Upper lobe of right lung (tissue), 1 donor: ENCODE results near the gene SMIM23. TPM values are rescaled to one million over a fixed set of nuclear protein-coding genes. Genes with fewer than 3 reads are reported as not detected.

Experiments
- ATAC-seq: fragments of 200-7000 bp; cut with Tn5 transposase; one replicate; pipeline ENCODE4 v1.9.1; 2020; ENCODE audit warnings: mild to moderate bottlenecking, moderate library complexity
- DNase-seq: peaks from one replicate; pipeline ENCODE4 v3.0.0-alpha.2; 2020
- H3K27ac ChIP-seq: fragments of 200-600 bp; one replicate; pipeline ENCODE4 v1.8.0; 2022
- H3K27me3 ChIP-seq: fragments of 200-600 bp; one replicate; pipeline ENCODE4 v1.8.0; 2022; ENCODE audit warnings: mild to moderate bottlenecking
- H3K36me3 ChIP-seq: fragments of 200-600 bp; one replicate; pipeline ENCODE4 v1.8.0; 2022
- H3K4me1 ChIP-seq: fragments of 200-600 bp; one replicate; pipeline ENCODE4 v1.8.0; 2022
- H3K4me3 ChIP-seq: fragments of 200-600 bp; one replicate; pipeline ENCODE4 v1.8.0; 2022; ENCODE audit warnings: mild to moderate bottlenecking
- H3K9me3 ChIP-seq: fragments of 200-600 bp; one replicate; pipeline ENCODE4 v1.8.0; 2022
- CTCF ChIP-seq: fragments of 200-600 bp; IDR thresholded peaks from one replicate; pipeline ENCODE4 v1.8.0; 2022; ENCODE audit warnings: antibody characterized with exemption
- intact Hi-C: fragments of 100-400 bp; cut with DNase I; formaldehyde crosslinking; loops from one replicate; pipeline ENCODE4 v1.11.0; 2022
- total RNA-seq: library from RNA; stranded (reverse); fragmentation: NEBNext Ultra II Directional; extraction: Animal tissue kit (Norgen Biotek cat#: 25700); gene quantifications from one replicate; pipeline ENCODE4 v1.2.1, GENCODE V29; 2021
- donor health status: DM: no; HTN: yes; CAD: no; lungs with severe emphysema.

The SMIM23 gene
- total RNA-seq, 1 donor from 2014 or later, result not detected

GRCh38 chr5:171749365-171749764, 36.3 kb upstream of the SMIM23 start:
- no peak for DNase-seq
- Histone ChIP-seq H3K36me3 (no peaks in the 10 kb centered on the region), H3K27ac (no peak overlapping the region), H3K4me1 (no peaks in the 10 kb centered on the region), H3K4me3 (no peak overlapping the region), H3K27me3 (no peaks in the 10 kb centered on the region), H3K9me3 (no peaks in the 10 kb centered on the region)
- intact Hi-C loops, result no loop called here
- no peak for TF ChIP-seq CTCF
- no peak for ATAC-seq

GRCh38 chr5:171750311-171750788, 35.3 kb upstream of the SMIM23 start:
- Histone ChIP-seq H3K4me3 (no peak overlapping the region), H3K27me3 (no peaks in the 10 kb centered on the region), H3K9me3 (no peaks in the 10 kb centered on the region), H3K27ac (no peak overlapping the region), H3K4me1 (no peaks in the 10 kb centered on the region), H3K36me3 (no peaks in the 10 kb centered on the region)
- DNase-seq, result no peak
- intact Hi-C loops, result no loop called here
- TF ChIP-seq CTCF, result no peak
- peak; percentile 50 for ATAC-seq

- no peaks in the 10 kb centered on the region for H3K27me3 ChIP-seq
- no peak overlapping the region for H3K27ac ChIP-seq
- no peaks in the 10 kb centered on the region for H3K36me3 ChIP-seq
- DNase-seq, result no peak
- no peak overlapping the region for H3K4me3 ChIP-seq
- no peak for TF ChIP-seq CTCF
- intact Hi-C loops, result no loop called here
- H3K9me3 ChIP-seq, result no peaks in the 10 kb centered on the region
- peak; percentile 72 for ATAC-seq
- no peaks in the 10 kb centered on the region for H3K4me1 ChIP-seq
Measured at GRCh38 chr5:171755354-171755821, 30.2 kb upstream of the SMIM23 start.

GRCh38 chr5:171757853-171758535, 27.6 kb upstream of the SMIM23 start:
- Histone ChIP-seq H3K27me3 (no peaks in the 10 kb centered on the region), H3K27ac (no peak overlapping the region), H3K4me1 (no peaks in the 10 kb centered on the region), H3K9me3 (no peaks in the 10 kb centered on the region), H3K36me3 (no peaks in the 10 kb centered on the region), H3K4me3 (no peak overlapping the region)
- no peak for DNase-seq
- no peak for ATAC-seq
- TF ChIP-seq CTCF, result no peak
- intact Hi-C loops, result no loop called here

GRCh38 chr5:171759777-171760176, 25.8 kb upstream of the SMIM23 start:
- DNase-seq (no peak), ATAC-seq (no peak)
- H3K4me1 ChIP-seq, result no peaks in the 10 kb centered on the region
- no peak overlapping the region for H3K27ac ChIP-seq
- H3K36me3 ChIP-seq, result no peaks in the 10 kb centered on the region
- intact Hi-C loops, result no loop called here
- H3K4me3 ChIP-seq, result no peak overlapping the region
- no peaks in the 10 kb centered on the region for H3K27me3 ChIP-seq
- no peak for TF ChIP-seq CTCF
- H3K9me3 ChIP-seq, result no peaks in the 10 kb centered on the region
